HG02588 (cell line): ENCODE data around the gene ITM2C.

ENCODE experiments used
- ATAC-seq: cut with Tn5 transposase; IDR thresholded peaks from one replicate; pipeline ENCODE4 v1.9.1; 2021; ENCODE audit warnings: mild to moderate bottlenecking, moderate library complexity; ENCODE audit not compliant: unreplicated experiment

Gene ITM2C

DNA sequence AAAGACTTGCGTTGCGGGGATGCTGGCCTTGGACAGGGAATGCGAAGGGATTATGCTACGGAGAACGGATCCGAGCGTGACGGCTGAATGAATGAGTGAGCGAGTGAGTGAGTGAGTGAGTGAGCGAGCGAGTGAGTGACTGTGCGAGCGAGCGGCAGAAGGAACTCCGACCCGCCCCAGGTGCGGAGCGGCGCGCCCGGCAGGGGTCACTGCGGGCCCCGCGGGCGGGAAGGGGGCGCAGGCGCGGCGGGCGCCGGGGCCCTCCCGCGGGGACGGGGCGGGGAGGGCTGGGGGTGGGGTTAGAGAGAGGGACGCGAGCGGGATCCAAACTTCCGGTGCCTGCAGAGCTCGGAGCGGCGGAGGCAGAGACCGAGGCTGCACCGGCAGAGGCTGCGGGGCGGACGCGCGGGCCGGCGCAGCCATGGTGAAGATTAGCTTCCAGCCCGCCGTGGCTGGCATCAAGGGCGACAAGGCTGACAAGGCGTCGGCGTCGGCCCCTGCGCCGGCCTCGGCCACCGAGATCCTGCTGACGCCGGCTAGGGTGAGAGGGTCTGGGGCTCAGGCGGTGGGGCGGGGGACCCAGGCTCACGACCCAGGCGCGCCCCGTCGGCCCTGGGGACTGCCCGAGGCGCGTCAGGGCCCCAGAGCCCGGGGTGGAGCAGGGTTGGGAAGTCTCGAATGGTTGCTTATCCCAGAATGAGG, at the start of gene ITM2C:
Gene ITM2C, plus strand, starts transcription at position 338 of the 702 bp plus-strand sequence. Its CDS starts 84 bp downstream, at position 422.
- peak; percentile 73 for ATAC-seq

- ATAC-seq: no peak
Measured at GRCh38 chr2:230815088-230815487, 49.7 kb upstream of the ITM2C start.

DNA sequence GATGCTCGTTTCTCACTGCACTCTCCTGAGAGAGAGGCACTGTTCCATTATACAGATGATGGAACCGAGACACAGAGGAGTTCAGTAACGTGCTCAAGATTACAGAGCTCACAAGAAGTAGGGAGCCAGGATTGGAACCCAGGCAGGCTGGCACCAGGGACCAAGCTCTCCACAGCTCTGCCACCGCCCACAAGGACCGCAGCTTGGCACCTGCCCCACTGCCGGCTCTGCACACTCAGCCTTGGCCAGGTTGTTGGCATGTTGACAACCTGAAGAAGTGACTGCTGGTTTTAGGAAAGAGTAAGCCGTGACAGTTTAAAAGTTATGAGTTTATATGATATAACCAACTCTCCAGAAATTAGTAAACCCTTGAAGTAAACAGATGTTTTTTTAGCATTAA, 48.0 kb upstream of the ITM2C start:
- ATAC-seq: no peak

DNA sequence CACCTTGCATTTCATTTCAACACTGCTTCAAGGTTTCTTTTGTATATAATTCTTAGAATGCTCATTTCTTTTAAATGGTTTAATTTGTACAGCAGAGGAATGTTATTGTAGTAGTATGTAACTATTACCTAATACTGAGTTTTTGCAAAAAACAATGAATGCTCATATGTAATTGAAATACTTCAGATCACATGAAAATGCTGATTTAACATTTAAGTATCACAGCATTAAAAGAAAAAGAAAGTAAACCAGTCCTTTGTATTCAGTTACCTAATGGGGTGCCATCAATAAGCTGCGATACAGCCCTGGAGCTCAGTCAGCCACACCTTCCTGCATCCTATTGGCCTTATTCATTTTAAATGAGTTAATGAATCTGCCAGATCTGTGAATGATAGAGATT, 45.3 kb upstream of the ITM2C start:
- ATAC-seq: no peak

DNA sequence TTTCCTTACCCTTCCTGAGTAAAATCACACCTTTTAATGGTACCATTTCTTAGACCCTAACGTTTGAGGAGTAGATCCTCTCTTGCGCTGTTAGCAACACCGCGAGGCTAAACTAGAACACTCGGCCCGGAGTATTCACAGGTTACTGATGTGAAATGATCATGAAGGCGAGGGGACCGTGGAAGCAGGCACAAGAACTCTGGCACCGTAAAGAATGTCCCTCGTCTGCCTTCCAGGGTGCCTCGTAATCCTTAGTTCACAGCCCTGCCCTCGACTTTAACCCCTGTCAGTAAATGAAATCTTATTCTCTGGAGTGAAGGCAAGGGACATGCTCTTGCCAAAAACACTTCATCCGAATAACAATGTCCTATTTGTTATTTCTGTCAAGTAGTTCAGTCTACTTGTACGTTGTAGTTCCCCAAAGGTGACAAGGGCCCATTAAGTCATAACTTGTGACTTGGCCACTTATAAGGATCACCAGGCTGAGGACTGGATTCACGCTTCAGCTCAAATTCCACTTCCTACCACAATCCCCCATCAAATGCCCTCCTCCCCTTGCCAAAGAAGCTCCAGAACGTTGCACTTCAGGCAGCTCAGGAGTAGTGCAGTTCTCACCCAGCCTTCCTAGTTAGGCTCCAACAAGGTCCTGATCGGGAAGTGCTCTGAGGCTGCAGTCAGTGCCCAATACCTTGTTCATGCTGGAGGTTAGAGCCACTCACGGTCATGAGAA, 43.3 kb upstream of the ITM2C start:
- no peak for ATAC-seq

DNA sequence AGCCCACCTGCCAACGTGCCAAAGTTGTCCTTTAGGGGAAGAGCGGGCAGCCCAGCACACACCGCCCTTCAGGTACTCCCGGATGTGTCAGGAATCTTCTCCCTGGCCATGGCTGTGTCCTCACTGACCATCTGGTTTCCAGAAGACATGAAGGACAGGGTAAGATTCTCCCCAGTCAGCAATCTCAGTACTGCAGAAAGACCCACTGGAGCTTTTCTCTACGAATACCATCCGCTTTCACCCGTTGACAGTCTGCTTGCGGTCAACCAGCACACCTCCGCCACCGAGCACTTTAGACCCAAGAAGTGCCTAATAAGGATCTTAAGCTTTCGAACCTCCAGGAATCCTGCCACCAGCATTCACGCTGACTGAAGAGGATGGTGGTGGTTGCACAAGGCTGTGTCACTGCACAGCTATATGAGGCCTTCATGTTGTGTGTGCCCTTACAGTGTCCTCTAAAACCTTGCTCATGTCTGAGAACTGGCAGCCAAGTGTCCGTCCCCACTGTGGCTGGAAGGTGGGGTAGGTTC, 42.7 kb upstream of the ITM2C start:
- no peak for ATAC-seq

- ATAC-seq: no peak
Measured at GRCh38 chr2:230823264-230823964, 41.3 kb upstream of the ITM2C start.

- ATAC-seq: no peak
Measured at GRCh38 chr2:230824406-230824978, 40.2 kb upstream of the ITM2C start.

GRCh38 chr2:230825354-230825753, 39.4 kb upstream of the ITM2C start:
- no peak for ATAC-seq

- no peak for ATAC-seq
Measured at GRCh38 chr2:230827774-230828271, 36.9 kb upstream of the ITM2C start.

DNA sequence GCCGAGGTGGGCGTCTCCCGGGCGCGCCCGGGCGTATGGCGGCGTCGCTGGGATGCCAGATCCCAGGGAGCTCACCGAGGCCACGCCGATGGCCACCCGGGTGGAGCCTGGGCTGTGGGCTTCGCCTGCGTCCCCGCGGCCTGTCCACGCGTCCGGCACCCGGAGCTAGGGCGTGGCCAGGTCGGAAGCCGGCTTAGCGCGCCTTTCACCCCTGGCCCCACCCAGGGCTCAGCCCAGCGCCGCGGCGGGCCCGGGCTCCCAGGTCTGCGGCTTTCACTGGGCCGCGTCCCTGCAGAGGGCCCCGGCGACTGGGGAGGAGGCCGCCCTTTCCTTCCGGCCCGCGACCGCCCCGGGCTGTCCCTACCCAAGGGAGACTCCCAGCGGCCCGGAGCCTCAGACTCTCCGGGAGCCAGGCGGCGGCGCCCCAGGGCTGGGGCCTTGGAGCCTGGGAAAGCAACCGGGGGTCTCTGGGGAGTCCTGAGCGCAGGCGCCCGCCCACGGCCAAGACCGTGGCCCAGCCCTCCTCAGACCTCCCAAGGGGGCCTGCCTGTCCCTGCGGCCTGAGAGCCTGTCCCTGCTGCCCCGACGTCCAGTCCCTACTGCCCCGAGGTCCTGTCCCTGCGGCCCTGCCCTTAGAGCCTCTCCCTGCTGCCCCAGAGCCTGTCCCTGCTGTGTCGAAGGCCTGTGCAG, 36.3 kb upstream of the ITM2C start:
- ATAC-seq: peak; percentile 64

GRCh38 chr2:230829293-230829692, 35.4 kb upstream of the ITM2C start:
- ATAC-seq: no peak

DNA sequence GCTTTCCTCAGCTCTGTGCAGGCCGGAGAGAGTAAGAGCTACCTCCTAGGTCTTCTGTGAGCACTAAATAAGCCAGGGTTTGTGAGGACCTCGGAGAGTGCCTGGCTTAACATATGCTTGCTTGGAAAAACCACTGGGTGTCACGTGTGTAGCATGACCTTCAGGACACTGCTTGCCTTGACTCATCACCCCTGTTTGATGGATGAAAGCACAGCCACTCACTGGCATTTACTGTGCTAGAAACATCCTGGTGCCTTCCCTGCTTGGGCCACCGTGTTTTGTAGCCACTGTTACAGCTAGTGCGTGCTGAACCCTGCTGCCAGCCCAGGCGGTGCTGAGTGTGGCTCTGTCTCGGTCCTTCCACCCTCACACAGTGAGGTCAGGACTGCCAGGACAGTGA, 34.8 kb upstream of the ITM2C start:
- no peak for ATAC-seq

- no peak for ATAC-seq
Measured at GRCh38 chr2:230830428-230830827, 34.3 kb upstream of the ITM2C start.

DNA sequence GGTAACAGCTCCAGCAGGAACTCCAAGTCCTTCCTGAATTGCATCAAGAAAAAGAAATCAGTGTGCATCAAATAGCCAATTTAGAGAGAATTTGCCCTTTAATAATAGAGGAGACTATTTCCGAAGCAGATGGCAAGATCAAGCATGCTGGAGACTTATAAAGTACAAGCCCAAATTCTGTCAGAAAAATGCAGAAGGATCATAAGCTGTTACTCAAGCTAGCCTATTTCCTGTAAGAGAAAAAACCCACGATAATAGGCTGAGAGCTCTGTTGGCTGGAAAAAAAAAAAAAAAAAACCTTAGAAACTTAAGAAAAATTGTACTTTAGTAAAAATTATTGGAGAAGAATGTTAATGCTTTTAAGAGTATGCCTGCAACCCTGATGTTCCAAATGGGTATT, 24.4 kb upstream of the ITM2C start:
- ATAC-seq: no peak

DNA sequence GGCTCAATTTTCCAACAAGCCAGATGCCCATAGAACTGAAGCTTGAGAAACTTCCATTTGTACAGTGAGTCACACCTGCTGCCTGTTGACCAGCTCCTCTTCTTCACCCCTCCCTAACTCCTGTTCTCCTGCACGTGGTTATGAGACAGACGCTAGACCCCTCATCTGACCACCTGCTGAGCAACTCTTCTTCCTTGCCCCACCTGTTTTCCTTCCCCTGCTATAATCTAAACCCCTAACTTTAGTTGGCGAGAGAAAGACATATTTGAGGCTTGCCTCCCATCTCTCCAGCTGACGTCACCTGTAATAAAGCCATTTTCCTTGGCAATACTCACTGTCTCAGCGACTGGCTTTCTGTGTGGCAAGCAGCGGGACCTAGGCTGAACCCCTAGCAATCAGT, 22.3 kb upstream of the ITM2C start:
- ATAC-seq: no peak

DNA sequence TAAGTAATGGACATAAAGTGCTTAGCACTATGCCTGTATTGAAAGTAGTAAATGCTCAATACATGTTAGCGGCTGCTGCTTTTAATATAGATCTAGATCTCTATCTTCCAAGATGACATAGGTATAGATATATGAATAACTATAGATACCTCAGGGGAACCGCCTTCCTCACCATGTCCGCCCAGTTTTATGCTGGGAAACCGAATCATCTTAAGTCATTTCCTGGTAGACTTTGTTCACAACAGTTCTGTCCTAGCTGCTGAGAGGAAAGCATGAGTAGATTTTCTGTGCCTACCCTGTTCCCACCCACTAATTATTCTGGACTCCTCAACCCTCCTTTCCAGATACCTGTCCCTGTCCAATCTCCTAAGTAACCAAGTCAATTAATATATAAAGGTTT, 21.6 kb upstream of the ITM2C start:
- ATAC-seq: no peak

DNA sequence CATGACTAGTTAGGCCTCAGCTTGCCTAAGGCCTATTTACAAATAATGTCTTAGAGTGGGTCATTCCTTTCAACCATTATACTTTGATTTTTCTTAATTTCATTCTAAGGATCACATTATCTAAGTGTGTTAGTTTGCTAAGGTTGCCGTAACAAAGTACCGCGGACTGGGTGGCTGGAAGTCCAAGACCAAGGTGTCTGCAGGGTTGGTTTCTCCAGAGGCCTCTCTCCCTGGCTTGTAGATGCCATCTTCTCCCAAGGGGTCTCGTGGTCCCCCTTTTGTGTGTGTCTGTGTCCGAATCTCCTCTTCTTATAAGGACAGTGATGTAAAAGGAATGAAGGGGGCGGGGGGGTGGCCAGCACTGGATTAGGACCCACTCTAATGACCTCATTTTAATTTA, 18.4 kb upstream of the ITM2C start:
- ATAC-seq: no peak

DNA sequence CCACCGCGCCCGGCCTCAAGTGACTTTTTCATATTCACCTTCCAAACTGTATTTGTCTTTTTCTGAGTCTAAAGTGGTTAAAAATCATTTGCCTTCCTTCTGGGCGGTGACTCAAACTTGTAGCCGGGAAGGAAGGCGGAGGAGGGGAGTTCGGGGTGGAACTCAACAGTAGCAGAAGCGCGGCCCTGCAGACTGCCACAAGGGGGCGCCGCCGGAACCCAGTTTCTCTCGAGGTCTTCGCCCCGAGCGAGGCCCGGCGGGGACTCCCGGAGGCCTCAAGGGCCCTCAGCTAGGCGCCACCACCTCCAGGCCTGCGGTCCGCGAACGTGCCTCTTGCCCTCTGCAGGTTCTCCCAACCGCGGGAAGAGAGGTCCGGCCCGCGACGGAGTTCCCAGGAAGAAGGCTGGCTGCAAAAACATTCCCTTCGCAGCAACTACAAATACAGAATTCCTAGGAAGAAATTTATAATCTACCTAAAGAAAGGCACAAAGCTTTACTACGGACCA, 16.8 kb upstream of the ITM2C start:
- peak; percentile 91 for ATAC-seq

GRCh38 chr2:230849633-230850357, 14.9 kb upstream of the ITM2C start:
- no peak for ATAC-seq
